ENCODE measurements around the gene OTOA.

OTOA gene

GRCh38 chr16:21637032-21637968, 26.5 kb upstream of the OTOA start:
- TF ChIP-seq CTCF (conservative IDR thresholded peaks at IDR 0.05), result no peak
- no peak overlapping the region for H3K27ac ChIP-seq

GRCh38 chr16:21638573-21638975, 25.2 kb upstream of the OTOA start:
- TF ChIP-seq CTCF (conservative IDR thresholded peaks at IDR 0.05), result no peak
- H3K27ac ChIP-seq, result no peak overlapping the region

GRCh38 chr16:21639493-21639892, 24.3 kb upstream of the OTOA start:
- H3K27ac ChIP-seq, result no peak overlapping the region
- no peak for TF ChIP-seq CTCF (conservative IDR thresholded peaks at IDR 0.05)

- no peak overlapping the region for H3K27ac ChIP-seq
- no peak for TF ChIP-seq CTCF (conservative IDR thresholded peaks at IDR 0.05)
Observed at GRCh38 chr16:21641916-21642315, 21.9 kb upstream of the OTOA start.

GRCh38 chr16:21642861-21643260, 20.9 kb upstream of the OTOA start:
- TF ChIP-seq CTCF (conservative IDR thresholded peaks at IDR 0.05), result no peak
- no peak overlapping the region for H3K27ac ChIP-seq

- no peak overlapping the region for H3K27ac ChIP-seq
- no peak for TF ChIP-seq CTCF (conservative IDR thresholded peaks at IDR 0.05)
Observed at GRCh38 chr16:21643785-21644184, 20.0 kb upstream of the OTOA start.

GRCh38 chr16:21644674-21645073, 19.1 kb upstream of the OTOA start:
- H3K27ac ChIP-seq, result no peak overlapping the region
- TF ChIP-seq CTCF (conservative IDR thresholded peaks at IDR 0.05), result no peak

All from VCaP (cell line).